HG03045 (cell line): ENCODE measurements around the gene PI4KA.
"Not testable (repeated sequence)": the region's sequence is repeated elsewhere in the genome, so short reads cannot be mapped to it uniquely, and the experiment has no call there.

Source experiments
- ATAC-seq: cut with Tn5 transposase; IDR thresholded peaks from one replicate; pipeline ENCODE4 v1.9.1; 2021; ENCODE audit warnings: mild to moderate bottlenecking, moderate library complexity; ENCODE audit not compliant: unreplicated experiment

The PI4KA gene

DNA sequence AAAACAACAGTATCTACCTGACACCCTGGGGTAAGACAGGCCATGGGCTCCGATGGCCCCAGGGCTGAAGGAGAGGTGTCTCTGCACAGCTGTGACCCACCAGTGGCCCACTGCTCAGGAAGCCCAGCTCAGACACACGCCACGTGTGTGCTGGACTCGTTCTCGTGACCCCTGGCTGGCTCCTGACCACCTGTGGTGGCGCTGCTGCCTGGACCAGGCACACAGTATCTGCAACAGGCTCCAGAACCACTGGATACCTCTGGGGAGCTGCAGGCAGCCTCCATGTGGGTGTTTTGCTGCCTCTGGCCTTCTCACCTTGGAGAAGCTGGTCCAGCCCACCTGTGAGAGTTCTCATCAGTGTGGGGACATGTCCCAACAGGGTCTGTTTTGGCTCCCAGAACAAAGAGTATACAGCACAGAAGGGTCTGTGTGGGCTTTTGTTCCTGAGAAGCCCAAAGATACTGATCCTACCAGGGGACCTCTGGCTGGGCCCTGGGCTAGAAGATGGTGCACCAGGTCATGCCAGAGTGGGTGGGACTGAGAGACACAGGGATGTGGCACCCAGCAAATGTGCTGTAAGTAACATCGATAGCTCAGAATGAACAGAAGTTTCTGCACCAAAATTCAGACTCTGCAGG lies 106.4 kb downstream of the PI4KA start:
- no peak for ATAC-seq

DNA sequence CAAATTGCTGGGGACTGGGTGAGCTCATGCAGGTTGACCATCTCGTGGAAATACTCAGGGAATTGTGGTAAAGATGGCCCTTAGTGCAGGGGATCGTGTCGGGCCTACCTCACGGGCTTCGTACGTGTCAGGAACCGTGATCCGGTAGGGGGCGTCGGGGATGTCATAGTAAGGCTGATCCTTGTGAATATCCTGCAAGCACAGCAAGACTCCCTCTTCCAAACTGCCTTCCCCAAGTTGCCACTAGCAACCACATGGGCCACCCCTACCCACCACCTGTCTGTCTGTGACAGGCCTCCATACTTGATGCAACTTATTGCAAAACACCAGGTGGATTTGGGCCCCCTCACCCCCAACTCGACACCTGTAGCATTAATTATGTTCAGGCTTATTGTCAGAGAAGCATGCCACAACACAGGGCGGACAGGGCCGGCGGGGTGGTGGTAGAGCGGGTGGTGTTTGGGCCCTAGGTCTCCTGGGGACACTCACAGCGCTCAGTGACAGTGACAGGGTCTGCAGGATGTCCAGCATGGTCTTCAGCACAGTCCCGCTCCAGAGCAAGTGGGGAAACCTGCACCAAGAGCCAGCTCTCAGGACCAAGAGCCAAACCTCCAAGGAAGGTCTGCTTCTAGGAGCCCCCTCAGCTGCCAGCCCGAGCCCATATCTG lies 107.3 kb downstream of the PI4KA start:
- ATAC-seq, result no peak

DNA sequence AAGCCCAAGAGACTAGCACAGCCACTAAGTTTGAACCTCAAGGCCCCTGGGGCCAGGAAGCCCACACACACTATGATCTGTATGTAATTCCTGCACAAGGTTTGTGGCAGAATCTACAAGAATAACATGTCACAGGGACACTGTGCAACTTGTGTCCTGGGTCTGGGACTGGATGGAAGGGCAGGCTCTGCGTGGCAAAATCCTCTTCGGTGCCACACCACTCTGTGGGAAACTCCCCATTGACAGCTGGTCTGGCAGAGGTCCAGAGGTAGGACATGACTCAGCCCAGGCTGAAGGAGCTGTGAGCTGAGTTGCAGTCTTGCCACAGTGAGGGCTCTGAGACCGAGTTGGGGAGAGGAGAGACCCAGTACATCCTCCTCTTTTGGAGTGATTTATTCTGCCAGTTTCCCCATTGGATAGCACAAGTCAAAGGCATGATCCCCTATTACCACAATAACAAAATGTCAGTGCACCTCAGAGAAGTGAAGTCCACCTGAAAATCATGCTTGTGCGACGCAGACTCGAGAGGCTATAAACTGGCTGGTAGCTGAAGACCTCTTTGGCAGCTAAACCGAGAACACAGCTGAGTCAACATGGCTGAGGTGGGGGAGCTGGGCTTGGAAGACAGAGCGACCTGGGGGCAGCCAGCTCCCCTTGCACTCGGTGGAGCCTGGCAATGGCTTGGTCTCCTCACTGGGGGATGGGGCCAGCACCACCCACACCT lies 108.0 kb downstream of the PI4KA start:
- ATAC-seq, result no peak

DNA sequence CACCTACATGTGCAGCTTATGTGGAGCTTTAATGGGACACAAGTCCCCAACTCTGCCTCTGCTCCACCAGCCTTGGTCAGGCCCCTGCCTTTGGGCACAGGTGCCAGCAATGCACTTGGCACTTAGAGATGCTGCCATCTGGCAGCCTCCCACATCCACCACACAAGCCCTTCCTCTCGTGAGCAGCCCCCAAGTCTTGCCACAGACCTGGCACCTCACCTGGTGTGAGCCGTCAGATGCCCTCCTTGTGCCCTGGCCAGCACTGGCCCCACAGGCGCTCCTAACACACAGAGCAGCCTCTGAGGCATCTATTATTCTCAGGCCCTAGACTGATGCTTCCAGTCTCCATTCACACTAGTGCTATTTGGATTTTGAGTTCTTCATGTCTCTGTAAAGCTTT lies 109.2 kb downstream of the PI4KA start:
- no peak for ATAC-seq

DNA sequence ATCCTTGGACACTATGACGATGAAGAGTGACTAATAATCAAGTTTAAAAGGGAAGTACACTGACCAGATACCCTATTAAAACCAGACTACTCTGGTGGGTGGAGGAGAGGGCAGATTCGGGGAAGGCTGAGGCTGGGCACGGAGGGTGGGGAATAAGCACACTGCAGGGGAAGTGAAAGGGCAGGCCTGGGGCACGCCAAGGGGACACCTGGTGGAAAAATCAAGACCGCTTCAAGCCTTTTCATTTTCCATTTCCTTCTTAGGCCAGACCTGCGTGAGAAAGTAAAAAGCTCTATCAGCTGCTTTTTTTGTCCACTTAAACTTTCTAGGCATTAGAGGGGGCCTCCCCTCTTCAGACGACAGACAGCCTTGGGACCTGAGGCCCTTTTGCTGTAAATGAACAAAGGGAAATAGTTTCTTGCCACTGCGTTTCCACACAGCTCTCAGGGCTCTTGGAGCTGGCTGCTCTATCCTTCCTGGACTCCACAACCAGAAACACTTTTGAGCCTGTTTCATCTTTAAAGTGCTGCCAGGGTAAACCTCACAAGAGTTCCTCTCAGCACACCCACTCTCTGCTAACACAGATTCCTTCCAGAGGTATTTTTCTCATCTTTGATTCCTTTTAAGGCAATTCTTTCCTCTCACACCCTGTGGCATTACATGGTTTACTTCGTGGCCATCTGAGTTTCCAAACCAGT lies 109.7 kb downstream of the PI4KA start:
- no peak for ATAC-seq

DNA sequence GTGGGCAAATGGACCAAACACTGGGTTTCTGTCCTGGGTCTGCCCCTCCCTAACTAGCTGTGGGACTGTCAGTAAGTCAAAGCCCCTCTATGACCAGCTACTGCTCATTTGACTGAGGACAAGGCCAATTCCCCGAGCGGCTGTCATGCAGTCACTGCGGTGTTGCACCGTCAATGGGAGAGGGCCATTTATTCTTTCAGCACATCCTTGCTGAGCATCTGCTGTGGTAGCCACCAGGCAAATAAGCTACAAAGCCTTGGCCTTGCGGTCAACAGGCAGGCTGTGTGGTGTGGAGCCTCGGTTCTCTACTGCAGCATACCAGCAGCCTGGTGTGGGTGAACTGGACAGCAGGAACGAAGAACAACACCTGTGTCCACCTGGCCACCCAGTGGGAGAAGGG lies 110.5 kb downstream of the PI4KA start:
- ATAC-seq, result no peak

DNA sequence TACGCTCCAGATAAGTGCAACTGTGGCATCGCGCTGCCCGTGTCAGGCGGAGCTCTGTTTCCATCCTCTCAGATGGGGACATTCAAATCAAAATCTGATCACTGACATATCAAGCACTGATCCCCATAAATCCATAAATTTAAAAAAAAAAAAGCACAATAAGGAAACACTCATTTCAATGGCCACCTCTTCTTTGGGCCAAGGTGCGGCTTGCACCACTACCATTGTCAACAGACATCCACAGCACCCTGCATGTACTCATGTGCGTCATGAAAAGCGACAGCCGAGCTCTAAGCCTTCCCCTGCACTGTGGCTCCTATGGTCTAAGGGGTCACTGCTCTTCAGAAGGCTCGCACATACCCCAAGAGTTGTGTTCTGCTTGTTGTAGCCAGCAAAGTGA lies 111.4 kb downstream of the PI4KA start:
- no peak for ATAC-seq

DNA sequence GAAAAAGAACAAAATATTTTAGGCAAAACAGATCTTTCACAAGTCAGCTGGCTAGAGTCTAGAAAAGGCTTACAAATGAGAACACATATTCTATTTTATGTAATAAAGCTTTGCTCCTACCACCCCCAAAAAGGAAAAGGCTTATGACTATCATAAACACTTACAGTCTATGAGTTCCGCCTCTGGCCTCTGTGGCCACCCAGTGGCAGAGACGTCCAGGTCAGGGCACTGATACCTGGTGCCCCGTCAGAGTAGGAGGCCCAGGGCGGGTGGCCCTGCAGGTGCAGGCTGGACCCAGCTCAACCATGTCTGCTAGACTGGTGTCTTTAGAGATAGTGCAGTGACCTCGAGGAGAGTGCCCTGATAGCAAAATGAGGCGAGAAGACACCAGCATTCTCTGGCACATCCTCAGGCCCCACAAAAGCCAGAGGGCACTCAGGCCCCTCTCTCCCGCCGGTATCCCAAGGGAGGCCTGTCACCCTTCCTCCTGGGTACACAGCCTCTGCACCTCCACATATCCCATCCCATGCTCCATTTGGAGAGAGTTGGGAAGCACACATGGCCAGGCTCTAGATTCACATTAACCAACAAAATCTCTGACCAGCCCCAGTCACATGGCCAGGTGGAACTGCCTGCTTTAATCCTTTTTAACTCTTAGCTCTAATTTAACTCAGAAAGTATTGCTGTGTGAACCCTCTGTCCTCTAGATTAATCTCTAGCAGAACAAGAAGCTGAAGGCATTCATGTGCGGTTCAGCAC lies 112.0 kb downstream of the PI4KA start:
- ATAC-seq, result no peak

DNA sequence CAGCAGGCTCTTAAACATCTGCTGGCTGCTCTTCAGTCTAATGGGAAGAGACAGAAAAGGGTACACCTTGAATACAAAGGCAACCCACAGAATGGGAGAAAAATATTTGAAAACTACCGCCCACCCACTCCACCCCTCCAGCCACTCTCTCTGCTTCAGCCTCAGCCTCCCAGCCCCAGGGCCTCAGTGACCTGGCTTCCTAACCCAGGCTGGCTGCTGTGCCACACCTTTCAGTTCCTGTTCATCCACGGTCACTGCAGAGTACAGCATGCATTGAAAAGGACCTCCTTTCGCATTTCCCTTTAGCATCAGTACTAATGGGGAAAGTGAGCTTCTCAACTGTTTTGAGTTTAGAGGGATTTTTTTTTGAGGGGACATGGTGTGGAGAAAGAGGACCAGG lies 113.5 kb downstream of the PI4KA start:
- no peak for ATAC-seq

DNA sequence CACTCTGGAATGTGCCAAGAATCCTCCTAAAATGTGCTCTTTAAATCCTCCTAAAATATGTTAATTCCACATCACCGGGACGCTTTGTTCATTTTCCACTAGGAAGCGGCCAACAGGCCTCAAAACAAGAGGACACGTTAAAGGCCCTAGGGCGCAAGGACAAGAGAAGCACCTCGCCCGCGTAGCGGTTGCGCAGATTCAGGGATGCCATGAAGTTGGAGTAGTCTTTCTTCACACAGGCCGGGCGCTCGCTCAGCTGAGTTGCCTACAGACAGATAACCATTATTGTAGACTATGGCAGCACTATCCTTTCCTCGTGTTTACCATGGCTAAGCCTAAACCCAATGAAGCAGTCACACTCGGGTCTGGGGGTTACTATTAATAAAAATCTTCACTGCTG lies 114.2 kb downstream of the PI4KA start:
- no peak for ATAC-seq

DNA sequence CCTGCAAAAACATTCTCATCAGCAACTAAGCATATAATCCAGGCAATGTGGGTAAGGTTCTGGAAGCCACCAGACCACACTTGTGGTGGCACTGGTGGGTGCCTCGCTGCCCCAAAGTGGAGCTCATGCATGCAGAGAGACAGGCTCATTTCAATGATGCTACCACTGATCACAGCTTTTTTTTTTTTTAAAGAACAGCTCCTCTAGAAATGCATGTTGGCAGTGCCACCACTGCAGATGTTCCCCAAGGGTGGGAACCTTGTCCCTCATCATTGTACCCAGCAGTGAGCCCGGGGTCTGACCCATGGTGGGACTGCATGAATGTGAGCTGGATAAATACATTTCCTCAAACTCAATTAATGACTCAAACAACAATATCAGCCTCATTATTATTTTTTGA lies 115.8 kb downstream of the PI4KA start:
- no peak for ATAC-seq

DNA sequence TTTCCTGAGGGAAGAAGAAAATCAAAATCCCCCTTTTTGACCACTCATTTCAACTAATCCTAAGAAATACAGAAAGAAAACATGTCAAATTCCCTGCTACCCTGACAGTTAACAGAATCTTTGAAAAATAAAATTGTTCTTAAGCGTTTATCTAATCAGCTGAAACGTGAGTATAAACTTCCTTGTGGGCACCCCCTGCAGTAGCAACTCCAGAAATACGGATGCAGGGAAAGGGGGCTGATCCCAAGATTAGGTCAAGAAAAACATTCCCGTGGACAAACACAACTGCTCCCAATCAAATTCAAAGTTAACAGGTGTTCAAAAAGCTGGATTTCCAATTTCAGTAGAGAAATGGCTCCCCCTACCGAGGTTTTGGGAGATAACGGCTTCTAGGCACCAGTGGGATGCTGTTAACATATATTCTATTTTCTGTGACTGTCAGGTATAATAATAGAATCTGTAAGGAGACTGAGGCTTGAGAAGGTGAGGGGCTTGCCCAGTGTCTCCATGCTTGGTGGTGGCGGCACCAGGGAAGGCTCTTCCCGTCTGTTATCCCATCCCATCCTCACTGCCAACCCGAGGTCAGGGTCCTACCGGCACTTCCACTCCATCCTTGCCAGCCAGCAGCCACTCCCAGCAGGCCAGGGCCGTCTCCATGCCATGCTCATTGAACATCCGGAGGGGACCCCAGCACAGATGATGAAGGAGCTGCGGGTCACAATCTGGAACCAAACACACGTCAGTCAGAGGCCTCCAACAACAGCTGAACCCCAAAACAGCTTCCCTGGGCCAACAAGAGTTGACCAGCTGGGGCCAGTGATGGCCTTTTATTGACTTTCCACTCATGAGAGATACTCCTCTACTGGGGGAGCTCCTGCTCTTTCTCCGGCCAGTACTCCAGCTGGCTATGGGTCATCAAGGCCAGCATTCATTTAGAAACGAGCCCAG lies 116.7 kb downstream of the PI4KA start:
- no peak for ATAC-seq

DNA sequence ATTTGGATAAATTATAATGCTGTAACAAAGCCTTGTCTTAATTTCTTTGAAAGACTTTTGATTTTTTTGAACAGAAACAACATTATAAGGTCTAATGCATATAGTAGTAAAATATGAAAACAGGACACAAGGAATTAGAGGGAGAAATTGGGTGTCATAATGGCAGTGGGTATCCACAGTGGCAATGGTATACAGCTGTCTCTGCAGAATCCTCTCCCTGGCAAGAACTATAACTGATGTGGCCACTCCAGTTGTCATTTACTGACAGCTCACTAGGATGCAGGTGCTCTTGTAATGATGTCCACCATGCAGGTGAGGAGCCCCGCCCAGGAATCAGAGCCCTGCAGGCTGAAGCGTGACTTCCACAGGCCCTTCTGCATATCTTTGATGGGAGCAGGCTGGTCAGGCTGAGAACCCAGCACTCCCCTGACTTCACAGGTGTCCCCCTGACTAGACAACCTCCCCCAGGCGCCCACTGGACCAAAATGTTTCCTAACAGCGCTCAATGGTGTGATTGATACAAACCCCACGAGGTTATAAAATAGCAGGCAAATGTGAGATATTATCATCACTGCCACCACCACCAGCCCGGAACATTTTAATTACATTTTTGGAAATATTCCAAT lies 117.5 kb downstream of the PI4KA start:
- no peak for ATAC-seq

DNA sequence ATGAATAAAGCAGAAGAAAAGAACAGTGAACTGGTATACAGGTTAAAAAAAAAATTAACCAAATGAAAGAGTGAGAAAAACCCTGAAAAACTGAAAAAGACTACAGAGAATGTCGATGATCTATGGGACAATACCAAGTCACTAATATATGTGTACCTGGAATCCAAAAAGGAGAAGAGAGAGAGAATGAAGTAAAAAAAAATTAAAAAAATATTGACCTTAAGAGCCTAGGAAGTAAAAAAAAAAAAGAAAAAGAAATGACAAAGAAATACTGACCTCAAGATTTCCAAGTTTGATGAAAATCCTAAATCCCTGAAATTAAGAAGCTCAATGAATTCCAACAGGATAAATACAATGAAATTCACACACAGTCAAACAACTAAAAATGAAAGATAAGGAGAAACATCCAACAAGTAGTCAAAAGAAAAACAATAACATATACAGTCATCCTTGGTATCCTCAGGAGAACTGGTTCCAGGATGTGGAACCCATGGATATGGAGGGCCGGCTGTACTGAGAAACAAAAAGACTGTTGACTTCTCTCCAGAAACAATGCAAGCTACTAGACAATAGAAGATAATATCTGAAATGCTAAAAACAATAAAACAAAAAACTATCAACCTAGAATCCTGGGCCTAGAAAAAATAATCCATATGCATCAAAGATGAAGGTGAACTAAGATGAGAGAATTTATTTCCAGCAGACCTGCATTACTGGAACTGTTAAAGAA lies 118.2 kb downstream of the PI4KA start:
- ATAC-seq, result no peak

DNA sequence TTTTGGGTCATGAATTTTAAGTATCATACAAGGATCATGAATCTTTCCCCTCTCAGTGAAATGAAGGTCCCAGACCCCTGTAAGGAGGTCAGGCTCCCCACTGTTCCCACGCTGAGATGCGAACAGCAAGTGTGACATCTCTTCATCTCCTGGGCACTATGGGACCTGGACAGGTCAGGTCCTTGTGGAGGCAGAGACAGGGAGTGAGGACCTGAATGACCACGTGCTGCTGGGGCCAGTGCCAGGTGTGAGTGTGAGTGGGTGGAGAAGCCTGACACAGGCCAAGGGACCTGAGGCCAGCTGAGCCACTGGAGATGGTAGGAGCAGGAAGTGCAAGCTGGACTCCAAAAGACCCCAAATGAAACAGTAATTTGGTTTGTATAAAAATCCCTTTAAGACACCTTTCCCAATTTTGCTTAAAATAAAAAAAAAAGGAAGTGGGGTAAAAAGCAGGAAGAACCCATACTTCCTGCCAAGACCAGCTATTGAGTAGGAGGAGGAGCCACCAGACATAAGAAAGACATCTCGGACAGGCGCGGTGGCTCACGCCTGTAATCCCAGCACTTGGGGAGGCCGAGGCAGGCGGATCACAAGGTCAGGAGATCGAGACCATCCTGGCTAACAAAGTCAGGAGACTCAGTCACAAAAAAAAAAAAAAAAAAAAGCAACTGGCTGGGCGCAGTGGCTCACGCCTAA lies 120.1 kb downstream of the PI4KA start:
- ATAC-seq, result no peak

DNA sequence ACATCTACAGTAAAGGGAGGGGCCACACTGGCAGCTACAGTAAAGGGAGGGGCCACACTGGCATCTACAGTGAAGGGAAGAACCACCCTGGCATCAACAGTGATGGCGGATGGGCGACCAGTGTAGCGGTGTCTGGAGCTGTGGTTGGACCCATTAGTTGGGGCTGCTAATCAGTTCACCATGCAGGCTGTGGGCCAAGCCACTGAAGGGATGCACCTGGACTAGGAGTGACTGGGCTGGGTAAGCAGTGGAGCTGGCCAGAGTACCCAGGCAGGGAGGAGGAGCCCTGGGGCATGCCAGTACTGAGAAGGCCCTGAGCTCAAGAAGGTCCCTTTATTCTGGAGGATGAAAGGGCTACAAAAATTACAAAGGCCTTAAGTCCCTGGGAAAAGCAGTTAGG lies 121.7 kb downstream of the PI4KA start:
- ATAC-seq, result not testable (repeated sequence)

DNA sequence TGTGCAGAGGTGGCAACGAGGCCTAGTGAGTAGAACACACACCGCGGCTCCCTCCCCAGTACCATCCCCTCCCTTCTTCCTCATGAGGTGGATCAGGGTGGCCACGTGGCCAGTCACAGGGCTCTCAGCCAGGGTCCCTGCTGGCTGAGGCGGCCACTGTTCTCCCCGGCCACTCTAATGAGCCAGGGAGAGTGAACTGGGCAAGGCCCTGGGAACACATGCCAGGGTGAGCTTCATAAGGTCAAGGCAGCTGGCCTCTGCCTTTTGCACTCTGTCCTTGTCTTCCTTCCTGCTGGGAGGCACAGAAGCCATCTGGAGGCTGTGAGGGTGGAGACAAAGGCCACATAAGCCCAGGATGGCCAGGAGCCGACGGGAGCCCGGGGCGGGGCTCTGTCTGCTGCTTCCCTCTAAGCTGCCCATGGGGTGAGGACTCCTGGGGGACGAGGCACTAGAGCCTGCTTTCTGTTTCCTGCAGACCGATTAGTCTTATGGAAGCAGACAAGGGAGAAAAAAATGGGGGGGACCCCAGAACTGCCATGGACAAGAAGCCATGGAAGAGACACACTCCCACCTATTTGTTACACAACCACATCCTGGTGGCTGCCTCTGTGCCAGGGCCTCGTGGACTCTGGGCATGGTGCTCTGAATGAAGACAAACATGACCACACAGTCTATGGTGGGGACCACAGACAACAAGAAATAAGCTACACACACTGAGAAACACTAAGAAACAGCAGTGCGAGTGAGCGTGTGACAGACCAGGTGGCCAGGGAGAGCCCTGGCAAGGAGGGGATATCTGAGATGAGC lies 123.1 kb downstream of the PI4KA start:
- not testable (repeated sequence) for ATAC-seq
